Lung (tissue), 12 donors: ENCODE results near the gene SLC9C1. TPM values are rescaled to one million over a fixed set of nuclear protein-coding genes. Genes with fewer than 3 reads are reported as not detected.

ENCODE experiments used
- ATAC-seq: fragments of 200-7000 bp; cut with Tn5 transposase; one replicate; pipeline ENCODE4 v1.9.1; 2020; ENCODE audit warnings: moderate number of reproducible peaks; ENCODE audit not compliant: insufficient read depth, low FRiP score
- DNase-seq, 3 donors: peaks; one replicate each; pipeline ENCODE4 v3.0.0-alpha.2; 2013 to 2017
- H3K27ac ChIP-seq, 2 donors: one replicate each; pipeline ENCODE4 v1.5.1; 2013; ENCODE audit warnings: mild to moderate bottlenecking in 2 of 2, moderate library complexity in 2 of 2, control low read depth in 1 of 2, inconsistent platforms in 1 of 2, low read depth in 1 of 2, low read length in 1 of 2
- H3K27me3 ChIP-seq, 3 donors: one replicate each; pipeline ENCODE4 v1.5.1; 2013; ENCODE audit warnings: low read length in 2 of 3; ENCODE audit not compliant: control insufficient read depth in 3 of 3, insufficient read depth in 3 of 3
- H3K36me3 ChIP-seq, 4 donors: one replicate each; pipeline ENCODE4 v1.5.1; 2013; ENCODE audit warnings: low read length in 4 of 4, mild to moderate bottlenecking in 1 of 4, moderate library complexity in 1 of 4; ENCODE audit not compliant: control insufficient read depth in 4 of 4, insufficient read depth in 4 of 4
- H3K4me1 ChIP-seq, 5 donors: one replicate each; pipeline ENCODE4 v1.5.1; 2013; ENCODE audit warnings: low read length in 5 of 5, mild to moderate bottlenecking in 2 of 5, moderate library complexity in 1 of 5; ENCODE audit not compliant: control insufficient read depth in 5 of 5, insufficient read depth in 5 of 5
- H3K4me3 ChIP-seq: one replicate; pipeline ENCODE4 v1.5.1; 2013; ENCODE audit warnings: mild to moderate bottlenecking, control low read depth, moderate library complexity
- H3K9ac ChIP-seq, 2 donors: one replicate each; pipeline ENCODE4 v1.5.1; 2013; ENCODE audit warnings: low read length in 2 of 2, control low read depth in 1 of 2; ENCODE audit not compliant: insufficient read depth in 1 of 2
- H3K9me3 ChIP-seq, 4 donors: one replicate each; pipeline ENCODE4 v1.5.1; 2013; ENCODE audit warnings: low read length in 3 of 4, mild to moderate bottlenecking in 1 of 4, moderate library complexity in 1 of 4; ENCODE audit not compliant: control insufficient read depth in 4 of 4, insufficient read depth in 3 of 4
- WGBS, 2 donors: extraction: QIAGEN DNeasy Blood & Tissue Kit; methylation state at CpG; one replicate each; pipeline ENCODE4 v1.1.7; 2013; 5-methylcytosine and 5-hydroxymethylcytosine counted together
- polyA plus RNA-seq, 2 donors: library from polyadenylated mRNA; stranded (reverse); fragments of 200-250 nt; gene quantifications; one replicate each; pipeline ENCODE4 v1.2.1, GENCODE V29; 2013
- total RNA-seq, 2 donors: library from RNA; depleted of rRNA in 1 of 2; stranded (reverse); fragments of >200 nt in 1 of 2; gene quantifications; one replicate each; pipeline ENCODE4 v1.2.1, GENCODE V29; 2014 to 2021
- TF ChIP-seq, protein P1 (sequence below): IDR thresholded peaks from 2 replicates; pipeline ENCODE4 v1.5.1; 2012; ENCODE audit warnings: mild to moderate bottlenecking; ENCODE audit errors: control extremely low read depth, extremely low read depth
- donor health status: control.
- donor health status: control.
- donor health status: Bipolar disorder and iron deficiency.
- donor health status: healthy.
- donor health status: DM: yes; HTN: yes; CAD: no.

Gene SLC9C1
- total and polyA plus RNA-seq, 4 donors, result 0.12 to 0.28 TPM; not detected in 2

DNA sequence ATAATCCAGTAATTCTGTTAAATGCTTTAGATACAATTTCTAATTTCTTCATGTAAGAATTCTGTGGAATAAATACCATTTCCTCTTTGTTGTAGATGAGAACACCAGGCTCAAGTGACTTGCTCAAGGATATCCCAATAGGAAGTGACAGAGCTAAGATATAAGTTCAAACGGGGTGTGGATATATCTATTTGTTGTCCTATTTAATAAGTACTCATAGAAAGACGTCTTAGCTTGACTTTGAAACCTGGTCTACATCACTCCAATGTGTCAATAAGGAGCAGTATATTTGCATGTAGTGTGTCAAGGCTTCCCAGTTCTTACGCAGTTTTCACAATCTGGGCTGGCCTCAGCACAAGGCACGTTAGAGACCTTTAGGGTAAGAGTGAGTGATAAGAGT, 156.2 kb downstream of the SLC9C1 start:
- no peak overlapping the region for H3K27ac ChIP-seq
- H3K27me3 ChIP-seq, result no peaks in the 10 kb centered on the region
- peaks cover 0 to 3% (median 0%) of the 10 kb centered on the region in 5 donors for H3K4me1 ChIP-seq
- DNase-seq (no peak), ATAC-seq (no peak)
- WGBS, 2 donors, result 46 to 54% methylated on average over 4 of the region's 4 CpGs
- no peaks in the 10 kb centered on the region for H3K36me3 ChIP-seq
- H3K4me3 ChIP-seq, result no peak overlapping the region
- no peaks in the 10 kb centered on the region for H3K9me3 ChIP-seq
- H3K9ac ChIP-seq, result no peak overlapping the region
- TF ChIP-seq, protein P1, sequence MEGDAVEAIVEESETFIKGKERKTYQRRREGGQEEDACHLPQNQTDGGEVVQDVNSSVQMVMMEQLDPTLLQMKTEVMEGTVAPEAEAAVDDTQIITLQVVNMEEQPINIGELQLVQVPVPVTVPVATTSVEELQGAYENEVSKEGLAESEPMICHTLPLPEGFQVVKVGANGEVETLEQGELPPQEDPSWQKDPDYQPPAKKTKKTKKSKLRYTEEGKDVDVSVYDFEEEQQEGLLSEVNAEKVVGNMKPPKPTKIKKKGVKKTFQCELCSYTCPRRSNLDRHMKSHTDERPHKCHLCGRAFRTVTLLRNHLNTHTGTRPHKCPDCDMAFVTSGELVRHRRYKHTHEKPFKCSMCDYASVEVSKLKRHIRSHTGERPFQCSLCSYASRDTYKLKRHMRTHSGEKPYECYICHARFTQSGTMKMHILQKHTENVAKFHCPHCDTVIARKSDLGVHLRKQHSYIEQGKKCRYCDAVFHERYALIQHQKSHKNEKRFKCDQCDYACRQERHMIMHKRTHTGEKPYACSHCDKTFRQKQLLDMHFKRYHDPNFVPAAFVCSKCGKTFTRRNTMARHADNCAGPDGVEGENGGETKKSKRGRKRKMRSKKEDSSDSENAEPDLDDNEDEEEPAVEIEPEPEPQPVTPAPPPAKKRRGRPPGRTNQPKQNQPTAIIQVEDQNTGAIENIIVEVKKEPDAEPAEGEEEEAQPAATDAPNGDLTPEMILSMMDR, result no peak

DNA sequence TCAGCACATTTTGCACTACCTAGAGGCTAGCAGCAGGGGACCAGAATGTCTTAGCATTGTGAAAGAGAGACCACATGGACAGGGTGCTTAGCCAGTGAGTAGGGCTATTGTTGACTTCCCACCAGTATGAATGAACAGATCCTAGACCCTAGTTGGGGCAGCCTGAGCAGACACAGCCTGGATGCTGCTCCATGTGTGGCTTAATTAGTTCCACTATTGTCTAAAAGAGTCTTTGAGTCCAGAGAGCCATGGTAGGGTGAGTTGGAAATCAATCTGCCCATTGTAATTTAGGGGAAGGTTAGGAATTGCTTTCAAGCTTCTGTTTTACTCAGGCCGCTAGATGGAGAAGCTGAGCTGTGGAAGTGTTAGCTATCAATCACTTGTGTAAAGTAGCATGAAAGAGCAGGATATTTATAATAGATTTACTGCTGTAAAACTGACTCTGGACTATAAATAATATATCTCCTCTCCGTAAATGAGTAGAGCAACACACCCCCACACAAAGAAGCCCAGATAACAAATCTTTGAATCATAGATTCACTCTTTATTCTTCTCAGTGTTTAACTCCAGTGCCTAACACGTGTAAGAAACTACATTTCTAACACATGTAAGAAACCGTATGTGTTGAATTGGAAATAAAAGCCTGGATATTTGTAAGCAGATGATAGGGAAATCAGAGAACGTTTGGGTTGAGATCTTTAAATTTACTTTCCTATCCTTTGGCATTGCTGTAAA, 156.9 kb downstream of the SLC9C1 start:
- Histone ChIP-seq H3K4me3 (no peak overlapping the region), H3K27me3 (no peaks in the 10 kb centered on the region), H3K4me1 (peaks cover 0 to 3% (median 0%) of the 10 kb centered on the region in 5 donors), H3K9ac (no peak overlapping the region), H3K27ac (no peak overlapping the region), H3K36me3 (no peaks in the 10 kb centered on the region), H3K9me3 (no peaks in the 10 kb centered on the region)
- TF ChIP-seq, protein P1, result peak; percentile 17
- WGBS, 2 donors, result 33 to 41% methylated on average over 5 of the region's 5 CpGs
- ATAC-seq, result no peak
- DNase-seq, result peak; percentile 28 to 70 (median 63)

DNA sequence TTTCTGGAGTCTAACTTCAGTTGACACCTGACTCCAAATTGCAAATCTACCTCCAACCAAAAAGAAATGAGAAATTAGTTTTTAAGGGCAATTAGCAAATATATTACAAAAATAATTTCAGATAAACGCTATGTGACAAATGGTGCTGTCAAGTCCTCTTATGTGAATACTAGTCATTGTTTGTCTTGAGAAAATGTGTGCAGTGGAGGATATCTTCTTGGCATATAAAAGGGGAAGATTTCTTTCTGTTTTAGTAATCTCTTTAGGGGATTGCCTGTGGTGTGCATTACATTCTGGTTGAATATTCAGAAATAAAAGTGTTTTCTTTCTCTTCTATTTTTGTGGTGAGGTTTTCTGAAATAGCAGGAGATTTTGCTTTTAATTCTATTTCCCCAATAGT, 158.0 kb downstream of the SLC9C1 start:
- 73 to 80% methylated on average over 1 of the region's 1 CpG for WGBS, 2 donors

More for the DNA sequence above, 158.0 kb downstream of the SLC9C1 start:
- H3K4me3 ChIP-seq, result no peak overlapping the region
- no peak overlapping the region for H3K9ac ChIP-seq
- no peaks in the 10 kb centered on the region for H3K9me3 ChIP-seq
- no peak overlapping the region for H3K27ac ChIP-seq
- H3K36me3 ChIP-seq, result no peaks in the 10 kb centered on the region
- DNase-seq, result no peak
- ATAC-seq, result no peak
- H3K4me1 ChIP-seq, result peaks cover 0 to 3% (median 0%) of the 10 kb centered on the region in 5 donors
- TF ChIP-seq, protein P1, result no peak
- H3K27me3 ChIP-seq, result no peaks in the 10 kb centered on the region
